Loucy (cell line): ENCODE measurements around the gene VMP1.

Experiments
- EZH2phosphoT487 ChIP-seq: fragments of 200-600 bp; IDR thresholded peaks from 2 replicates; pipeline ENCODE4 v1.6.1; 2018; ENCODE audit warnings: antibody characterized with exemption, mild to moderate bottlenecking, moderate library complexity, borderline replicate concordance
- TF ChIP-seq, protein P1 (sequence below): fragments of 200-600 bp; sonication (generic); conservative IDR thresholded peaks from 2 replicates; pipeline ENCODE4 v1.5.1; 2014; ENCODE audit warnings: mild to moderate bottlenecking, antibody characterized with exemption, low read length

DNA sequence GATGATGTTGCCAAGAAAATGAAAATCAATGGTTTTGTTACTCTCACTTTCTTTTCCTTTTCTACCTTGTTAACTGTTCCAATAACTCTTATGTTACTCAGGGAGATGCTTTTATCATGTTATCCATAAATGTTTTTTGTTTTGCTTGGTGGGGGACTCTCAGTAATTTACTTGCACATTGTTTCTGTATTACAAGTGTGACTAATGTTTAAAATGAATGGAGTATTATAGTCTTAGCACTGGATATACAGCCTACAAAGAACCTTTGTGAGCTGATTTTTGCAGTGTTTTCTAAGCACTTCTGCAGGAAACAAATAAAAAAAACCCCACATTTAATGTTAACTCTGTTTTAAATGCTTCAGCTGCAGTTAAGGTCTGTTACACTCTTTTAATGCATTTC is 12.1 kb downstream of the VMP1 start:
- TF ChIP-seq, protein P1, sequence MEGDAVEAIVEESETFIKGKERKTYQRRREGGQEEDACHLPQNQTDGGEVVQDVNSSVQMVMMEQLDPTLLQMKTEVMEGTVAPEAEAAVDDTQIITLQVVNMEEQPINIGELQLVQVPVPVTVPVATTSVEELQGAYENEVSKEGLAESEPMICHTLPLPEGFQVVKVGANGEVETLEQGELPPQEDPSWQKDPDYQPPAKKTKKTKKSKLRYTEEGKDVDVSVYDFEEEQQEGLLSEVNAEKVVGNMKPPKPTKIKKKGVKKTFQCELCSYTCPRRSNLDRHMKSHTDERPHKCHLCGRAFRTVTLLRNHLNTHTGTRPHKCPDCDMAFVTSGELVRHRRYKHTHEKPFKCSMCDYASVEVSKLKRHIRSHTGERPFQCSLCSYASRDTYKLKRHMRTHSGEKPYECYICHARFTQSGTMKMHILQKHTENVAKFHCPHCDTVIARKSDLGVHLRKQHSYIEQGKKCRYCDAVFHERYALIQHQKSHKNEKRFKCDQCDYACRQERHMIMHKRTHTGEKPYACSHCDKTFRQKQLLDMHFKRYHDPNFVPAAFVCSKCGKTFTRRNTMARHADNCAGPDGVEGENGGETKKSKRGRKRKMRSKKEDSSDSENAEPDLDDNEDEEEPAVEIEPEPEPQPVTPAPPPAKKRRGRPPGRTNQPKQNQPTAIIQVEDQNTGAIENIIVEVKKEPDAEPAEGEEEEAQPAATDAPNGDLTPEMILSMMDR, result no peak
- no peak for TF ChIP-seq EZH2phosphoT487
